ENCODE results near the gene MGRN1.

The MGRN1 gene

DNA sequence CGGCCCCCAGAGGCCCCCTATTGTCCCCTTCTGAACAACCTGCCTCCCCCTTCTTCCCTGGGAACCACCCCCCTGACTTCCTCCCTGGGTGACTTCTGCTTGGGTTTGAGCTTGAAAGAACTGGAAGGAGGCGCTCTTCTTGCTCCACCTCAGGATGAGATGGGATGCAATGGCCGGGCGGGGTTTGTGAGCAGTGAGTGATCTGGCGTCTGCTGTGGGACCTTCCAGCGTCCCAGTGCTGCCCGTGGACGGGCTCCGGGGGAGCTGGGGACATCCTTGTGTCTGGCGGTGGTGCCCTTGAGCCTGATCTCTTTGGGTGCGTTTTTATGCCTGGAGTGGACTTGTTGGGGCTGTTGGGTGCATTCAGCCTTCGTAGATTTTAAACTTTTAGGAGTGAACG lies 11.6 kb downstream of the MGRN1 start:
- TF ChIP-seq ESRRG (CRISPR knock-in tag; IDR thresholded peaks at IDR 0.05) (no peak), ISL1 (CRISPR knock-in tag; IDR thresholded peaks at IDR 0.05) (no peak), OSR1 (CRISPR knock-in tag; IDR thresholded peaks at IDR 0.05) (no peak), POU6F1 (CRISPR knock-in tag; IDR thresholded peaks at IDR 0.05; ENCODE audit: borderline replicate concordance, low read depth) (no peak), ZFP30 (CRISPR knock-in tag; IDR thresholded peaks at IDR 0.05) (no peak), ZFP3 (CRISPR knock-in tag; IDR thresholded peaks at IDR 0.05) (no peak), ZNF8 (CRISPR knock-in tag; IDR thresholded peaks at IDR 0.05) (no peak), PPARA (CRISPR knock-in tag; IDR thresholded peaks at IDR 0.05; ENCODE audit: borderline replicate concordance) (no peak)
- TF ChIP-seq, protein P1, sequence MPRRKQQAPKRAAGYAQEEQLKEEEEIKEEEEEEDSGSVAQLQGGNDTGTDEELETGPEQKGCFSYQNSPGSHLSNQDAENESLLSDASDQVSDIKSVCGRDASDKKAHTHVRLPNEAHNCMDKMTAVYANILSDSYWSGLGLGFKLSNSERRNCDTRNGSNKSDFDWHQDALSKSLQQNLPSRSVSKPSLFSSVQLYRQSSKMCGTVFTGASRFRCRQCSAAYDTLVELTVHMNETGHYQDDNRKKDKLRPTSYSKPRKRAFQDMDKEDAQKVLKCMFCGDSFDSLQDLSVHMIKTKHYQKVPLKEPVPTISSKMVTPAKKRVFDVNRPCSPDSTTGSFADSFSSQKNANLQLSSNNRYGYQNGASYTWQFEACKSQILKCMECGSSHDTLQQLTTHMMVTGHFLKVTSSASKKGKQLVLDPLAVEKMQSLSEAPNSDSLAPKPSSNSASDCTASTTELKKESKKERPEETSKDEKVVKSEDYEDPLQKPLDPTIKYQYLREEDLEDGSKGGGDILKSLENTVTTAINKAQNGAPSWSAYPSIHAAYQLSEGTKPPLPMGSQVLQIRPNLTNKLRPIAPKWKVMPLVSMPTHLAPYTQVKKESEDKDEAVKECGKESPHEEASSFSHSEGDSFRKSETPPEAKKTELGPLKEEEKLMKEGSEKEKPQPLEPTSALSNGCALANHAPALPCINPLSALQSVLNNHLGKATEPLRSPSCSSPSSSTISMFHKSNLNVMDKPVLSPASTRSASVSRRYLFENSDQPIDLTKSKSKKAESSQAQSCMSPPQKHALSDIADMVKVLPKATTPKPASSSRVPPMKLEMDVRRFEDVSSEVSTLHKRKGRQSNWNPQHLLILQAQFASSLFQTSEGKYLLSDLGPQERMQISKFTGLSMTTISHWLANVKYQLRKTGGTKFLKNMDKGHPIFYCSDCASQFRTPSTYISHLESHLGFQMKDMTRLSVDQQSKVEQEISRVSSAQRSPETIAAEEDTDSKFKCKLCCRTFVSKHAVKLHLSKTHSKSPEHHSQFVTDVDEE (CRISPR knock-in tag; IDR thresholded peaks at IDR 0.05) = no peak
- ATAC-seq = no peak

- ATAC-seq = no peak
- TF ChIP-seq TCF4 (CRISPR knock-in tag; IDR thresholded peaks at IDR 0.05; ENCODE audit: borderline replicate concordance) (no peak), ISL1 (CRISPR knock-in tag; IDR thresholded peaks at IDR 0.05) (no peak), POU6F1 (CRISPR knock-in tag; IDR thresholded peaks at IDR 0.05; ENCODE audit: borderline replicate concordance, low read depth) (no peak), CSDC2 (CRISPR knock-in tag; IDR thresholded peaks at IDR 0.05) (no peak), SNAI2 (CRISPR knock-in tag; IDR thresholded peaks at IDR 0.05) (no peak), TOX (CRISPR knock-in tag; IDR thresholded peaks at IDR 0.05; ENCODE audit: borderline replicate concordance) (no peak), BACH2 (CRISPR knock-in tag; IDR thresholded peaks at IDR 0.05; ENCODE audit: borderline replicate concordance) (no peak), ZC3H10 (CRISPR knock-in tag; IDR thresholded peaks at IDR 0.05) (no peak), ESRRG (CRISPR knock-in tag; IDR thresholded peaks at IDR 0.05) (no peak)
These were observed 13.0 kb downstream of the MGRN1 start for GRCh38 chr16:4637501-4638166.

GRCh38 chr16:4639899-4640509 lies 15.4 kb downstream of the MGRN1 start:
- ATAC-seq = no peak
- TF ChIP-seq BACH2 (CRISPR knock-in tag; IDR thresholded peaks at IDR 0.05; ENCODE audit: borderline replicate concordance) (no peak), TCF4 (CRISPR knock-in tag; IDR thresholded peaks at IDR 0.05; ENCODE audit: borderline replicate concordance) (no peak), GLIS3 (CRISPR knock-in tag; IDR thresholded peaks at IDR 0.05) (no peak), PPARA (CRISPR knock-in tag; IDR thresholded peaks at IDR 0.05; ENCODE audit: borderline replicate concordance) (no peak), ZFP30 (CRISPR knock-in tag; IDR thresholded peaks at IDR 0.05) (no peak), ZNF8 (CRISPR knock-in tag; IDR thresholded peaks at IDR 0.05) (no peak), ZC3H10 (CRISPR knock-in tag; IDR thresholded peaks at IDR 0.05) (no peak), POU6F1 (CRISPR knock-in tag; IDR thresholded peaks at IDR 0.05; ENCODE audit: borderline replicate concordance, low read depth) (no peak), ISL1 (CRISPR knock-in tag; IDR thresholded peaks at IDR 0.05) (no peak), RARB (CRISPR knock-in tag; IDR thresholded peaks at IDR 0.05) (no peak)
- TF ChIP-seq, protein P1 (CRISPR knock-in tag; IDR thresholded peaks at IDR 0.05) = no peak

Data from SK-N-SH treated with all-trans-retinoic acid at 6 μM for 48 hours (cell line).